Stimulated activated CD4-positive, alpha-beta T cell treated with anti-CD3 and anti-CD28 coated beads, Interleukin-2, amount 100 ng/mL, for 48 hours (primary cell): Measurements from ENCODE around the gene DAGLA.

Experiments
- DNase-seq, 2 donors: peaks; one replicate each; pipeline ENCODE4 v3.0.0-alpha.2; 2020

The DAGLA gene

DNA sequence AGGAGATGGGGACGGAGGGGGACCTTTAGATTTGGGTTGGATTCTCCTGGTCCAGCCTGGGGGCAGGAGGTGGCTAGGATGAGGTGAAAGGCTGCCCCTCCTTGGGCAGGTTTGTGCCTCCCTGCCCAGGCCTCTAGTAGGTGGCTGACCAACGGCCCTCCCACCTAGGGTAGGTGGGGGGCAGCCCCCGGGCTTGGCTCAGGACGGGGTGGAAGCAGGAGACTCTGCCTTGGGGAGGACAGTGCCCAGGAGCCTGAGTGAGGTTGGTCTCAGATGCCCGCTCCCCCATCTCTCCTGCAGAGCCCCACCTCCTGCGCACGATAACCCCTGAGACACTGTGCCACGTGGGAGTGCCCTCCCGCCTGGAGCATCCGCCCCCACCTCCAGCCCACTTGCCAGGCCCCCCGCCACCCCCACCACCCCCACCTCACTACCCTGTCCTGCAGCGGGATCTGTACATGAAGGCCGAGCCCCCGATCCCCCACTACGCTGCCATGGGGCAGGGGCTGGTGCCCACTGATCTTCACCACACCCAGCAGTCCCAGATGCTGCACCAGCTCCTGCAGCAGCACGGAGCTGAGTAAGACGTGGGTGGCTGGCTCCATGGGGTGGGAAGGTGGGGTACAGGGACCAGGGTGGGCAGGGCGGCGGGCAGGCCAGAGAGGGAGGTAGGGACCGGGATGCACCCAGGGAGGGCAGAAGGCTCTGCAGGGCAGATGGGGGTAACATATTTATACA is 89.9 kb downstream of the DAGLA start:
- no peak for DNase-seq

GRCh38 chr11:61771195-61771894 is 91.2 kb downstream of the DAGLA start:
- no peak for DNase-seq

DNA sequence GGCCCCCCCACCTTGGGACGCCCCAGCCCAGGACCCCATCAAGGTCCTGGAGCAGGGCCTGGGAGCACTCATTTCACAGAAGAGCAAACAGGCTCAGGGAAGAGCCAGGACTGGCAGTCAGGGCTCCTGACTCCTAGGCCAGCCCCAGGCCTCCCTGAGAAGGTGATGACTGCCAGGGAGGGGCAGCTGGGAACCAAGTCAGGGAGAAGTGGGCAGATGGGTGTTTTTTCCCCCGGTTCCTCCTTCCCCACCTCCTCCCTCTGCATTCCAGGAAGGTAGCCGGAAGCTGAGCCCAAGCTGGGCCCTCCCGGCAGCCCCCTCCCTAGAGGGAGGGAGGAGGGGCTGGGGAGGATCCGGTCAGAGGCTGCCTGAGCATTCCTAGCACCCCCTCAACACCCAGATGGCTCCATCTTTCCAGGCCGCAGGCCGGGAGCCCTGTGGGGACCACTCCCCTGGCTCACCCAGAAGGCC is 91.8 kb downstream of the DAGLA start:
- DNase-seq: no peak

- no peak for DNase-seq
Measured at GRCh38 chr11:61773356-61773755, 93.2 kb downstream of the DAGLA start.

GRCh38 chr11:61773809-61774208 is 93.6 kb downstream of the DAGLA start:
- DNase-seq: no peak

GRCh38 chr11:61774411-61774810 is 94.2 kb downstream of the DAGLA start:
- DNase-seq: no peak

DNA sequence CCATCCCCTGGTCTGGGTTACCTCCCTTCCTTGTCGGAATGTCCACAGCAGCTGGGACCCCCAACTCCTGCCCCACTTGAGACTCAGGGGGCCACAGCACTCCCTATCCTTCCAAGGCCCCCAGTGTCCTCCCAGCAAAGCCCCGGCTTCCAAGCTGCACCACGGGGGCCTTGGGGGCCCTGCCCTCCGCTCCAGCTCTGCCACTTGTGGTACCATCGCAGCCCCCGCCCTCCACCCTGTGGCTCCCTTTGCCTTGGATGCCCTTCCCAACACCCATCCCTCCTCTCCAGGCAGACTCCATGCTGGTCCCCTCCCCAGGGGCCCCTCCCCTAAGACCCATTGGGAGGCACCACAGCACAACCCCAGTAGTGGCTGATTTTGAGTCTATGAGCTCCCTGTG is 94.9 kb downstream of the DAGLA start:
- no peak for DNase-seq

DNA sequence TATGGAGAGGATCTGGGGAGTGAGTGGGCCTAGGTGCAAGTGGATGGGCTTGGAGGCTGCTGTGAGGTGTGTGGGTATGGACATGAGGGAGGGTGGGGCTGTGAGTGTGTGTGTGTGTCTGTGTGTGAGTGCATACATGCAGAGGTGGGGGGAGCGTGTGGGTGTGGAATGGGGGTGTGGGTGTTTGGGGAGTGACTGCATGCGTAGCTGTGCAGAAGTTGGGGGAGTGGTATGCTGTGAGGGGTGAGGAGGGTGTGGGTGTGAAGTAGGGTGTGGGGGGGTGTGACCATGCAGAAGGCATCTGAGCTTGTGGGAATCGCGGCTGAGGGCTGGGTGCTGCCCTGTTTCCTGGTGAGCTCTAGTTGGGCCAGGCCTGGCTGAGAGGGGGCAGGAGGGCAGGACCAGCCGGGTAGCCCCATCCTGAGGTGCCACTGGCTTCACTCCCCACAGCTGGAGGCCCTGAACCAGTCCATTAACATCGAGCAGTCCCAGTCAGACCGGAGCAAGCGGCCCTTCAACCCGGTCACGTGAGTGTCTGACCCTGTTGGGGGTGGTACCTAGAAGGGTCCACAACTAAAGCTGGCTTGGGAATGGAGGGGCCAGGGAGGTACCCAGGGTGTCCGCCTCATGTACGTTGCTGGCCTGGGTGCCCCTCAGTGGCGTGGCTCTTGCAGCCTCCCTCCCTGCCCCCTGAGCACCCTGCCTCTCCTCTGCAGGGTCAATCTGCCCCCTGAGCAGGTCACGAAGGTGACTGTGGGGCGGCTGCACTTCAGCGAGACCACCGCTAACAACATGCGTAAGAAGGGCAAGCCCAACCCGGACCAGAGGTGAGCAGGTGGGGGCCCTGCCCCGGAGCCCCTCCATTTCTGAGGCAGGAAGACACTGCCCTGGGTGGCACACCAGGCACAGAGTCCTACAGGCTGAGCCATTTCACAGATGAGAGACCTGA is 95.7 kb downstream of the DAGLA start:
- no peak for DNase-seq

DNA sequence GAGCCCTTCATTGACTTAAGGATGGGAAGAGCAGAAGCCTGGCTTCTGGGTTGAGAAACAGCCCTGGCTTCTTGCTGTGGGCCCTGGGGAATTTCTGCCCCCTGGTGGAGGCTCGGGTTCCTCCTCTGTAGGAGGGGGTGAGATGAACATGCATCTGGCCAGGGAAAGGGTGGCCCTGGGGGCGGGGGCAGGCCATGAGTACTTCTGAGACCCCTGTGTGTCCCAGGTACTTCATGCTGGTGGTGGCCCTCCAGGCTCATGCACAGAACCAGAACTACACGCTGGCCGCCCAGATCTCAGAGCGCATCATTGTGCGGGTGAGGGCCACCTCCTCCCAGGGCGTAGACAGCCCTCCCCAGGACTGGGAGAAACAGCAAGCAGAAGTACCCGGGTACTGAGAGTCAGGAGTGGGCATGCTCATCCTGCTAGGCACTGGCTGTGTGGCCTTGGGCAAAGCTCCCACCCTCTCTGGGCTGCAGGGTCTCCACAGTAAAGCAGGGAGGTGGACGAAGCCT is 96.4 kb downstream of the DAGLA start:
- peak; percentile 65 to 71 for DNase-seq

DNA sequence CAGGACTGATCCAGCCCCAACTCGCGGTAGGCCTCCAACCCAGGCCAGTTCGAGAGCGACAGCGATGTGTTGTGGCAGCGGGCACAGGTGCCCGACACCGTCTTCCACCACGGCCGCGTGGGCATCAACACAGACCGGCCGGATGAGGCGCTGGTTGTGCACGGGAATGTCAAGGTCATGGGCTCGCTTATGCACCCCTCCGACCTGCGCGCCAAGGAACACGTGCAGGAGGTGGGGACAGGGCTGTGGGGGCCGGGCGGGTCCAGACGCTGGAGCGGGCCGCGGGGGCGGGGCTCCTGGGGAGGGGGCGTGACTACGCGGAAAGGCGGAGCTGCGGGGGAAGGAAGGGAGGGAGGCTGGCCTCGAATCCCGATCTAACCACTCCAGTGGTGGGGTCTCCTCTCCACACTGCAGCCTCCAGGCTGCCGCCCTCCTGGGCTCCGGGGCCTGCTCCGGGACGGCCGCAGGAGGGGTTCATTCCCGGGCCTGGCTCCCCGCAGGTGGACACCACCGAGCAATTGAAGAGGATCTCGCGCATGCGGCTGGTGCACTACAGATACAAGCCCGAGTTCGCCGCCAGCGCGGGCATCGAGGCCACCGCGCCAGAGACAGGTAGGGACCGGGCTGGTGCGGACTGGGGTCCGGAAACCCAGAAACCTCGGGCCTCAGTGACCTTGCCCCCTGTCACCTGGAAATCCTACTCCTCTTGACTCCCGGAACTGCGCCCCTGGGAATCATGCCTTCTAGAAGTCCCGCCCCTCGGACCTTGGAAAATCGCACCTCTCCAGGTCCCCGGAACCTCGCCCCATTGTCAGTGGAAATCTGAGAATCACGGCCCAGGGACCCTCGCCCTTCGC is 97.3 kb downstream of the DAGLA start:
- peak; percentile 46 to 54 for DNase-seq

- DNase-seq: no peak
Measured at GRCh38 chr11:61778357-61778886, 98.2 kb downstream of the DAGLA start.

DNA sequence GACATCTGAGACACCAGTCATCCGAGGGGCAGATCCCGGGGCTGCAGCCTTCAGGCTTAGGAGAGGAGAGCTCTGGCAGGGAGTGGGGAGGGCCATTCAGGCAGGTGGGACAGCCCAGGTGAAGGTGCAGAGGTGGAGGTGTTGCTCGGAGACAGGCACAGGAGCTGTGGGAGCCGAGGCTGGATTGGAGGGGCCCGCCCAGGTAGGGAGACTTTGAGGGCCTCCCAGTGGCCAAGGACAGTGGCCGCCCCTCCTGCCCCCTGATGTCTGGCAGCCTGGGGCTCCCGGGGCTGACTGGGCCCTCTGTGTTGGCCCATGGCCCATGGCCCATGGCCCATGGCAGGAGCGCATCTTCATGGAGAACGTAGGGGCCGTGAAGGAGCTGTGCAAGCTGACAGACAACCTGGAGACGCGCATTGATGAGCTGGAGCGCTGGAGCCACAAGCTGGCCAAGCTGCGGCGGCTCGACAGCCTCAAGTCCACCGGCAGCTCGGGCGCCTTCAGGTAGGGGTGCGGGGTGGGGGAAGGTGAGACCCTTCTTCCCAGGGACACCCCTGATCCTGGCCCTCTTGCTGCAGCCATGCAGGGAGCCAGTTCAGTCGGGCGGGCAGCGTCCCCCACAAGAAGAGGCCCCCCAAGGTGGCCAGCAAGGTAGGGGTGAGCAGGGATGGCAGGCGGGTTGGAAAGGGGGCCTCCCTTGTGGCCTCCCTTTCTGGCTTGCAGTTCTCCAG is 98.9 kb downstream of the DAGLA start:
- no peak for DNase-seq

DNA sequence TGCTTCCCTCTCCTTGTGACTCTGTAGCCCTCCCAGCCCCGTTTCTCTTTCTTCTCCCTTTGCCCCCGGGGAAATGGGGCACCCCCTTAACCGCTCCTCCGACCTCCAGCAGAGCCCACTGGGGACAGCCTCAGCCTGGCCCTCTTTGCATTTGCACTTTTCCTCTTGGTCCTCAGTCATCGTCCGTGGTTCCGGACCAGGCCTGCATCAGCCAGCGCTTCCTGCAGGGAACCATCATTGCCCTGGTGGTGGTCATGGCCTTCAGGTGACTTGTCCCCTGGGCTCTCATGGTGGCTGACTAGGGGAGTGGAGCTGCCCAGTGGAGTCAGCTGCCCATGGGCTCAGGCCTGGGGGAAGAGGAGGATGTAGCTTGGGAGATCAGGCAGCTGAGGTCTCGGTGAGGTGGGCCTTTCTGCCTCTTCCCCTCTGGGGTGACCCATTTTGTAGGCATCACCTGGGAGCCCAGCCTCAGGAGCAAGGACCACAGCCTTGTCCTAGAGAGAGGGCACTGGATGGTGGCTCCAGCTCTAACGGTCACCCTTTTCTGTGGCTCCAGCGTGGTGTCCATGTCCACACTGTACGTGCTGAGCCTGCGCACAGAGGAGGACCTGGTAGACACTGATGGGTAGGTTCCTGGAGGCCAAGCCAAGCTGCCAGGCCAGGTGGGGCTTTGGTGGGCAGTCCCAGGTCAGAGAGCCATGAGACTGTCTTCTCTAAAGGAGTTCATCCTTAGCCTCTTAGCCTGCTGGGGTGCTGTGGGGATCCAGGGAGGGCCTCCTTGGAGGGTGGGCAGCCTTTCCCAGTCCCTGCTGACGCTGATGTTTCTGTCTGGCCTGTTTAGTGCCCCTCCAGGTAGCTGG is 99.7 kb downstream of the DAGLA start:
- no peak for DNase-seq

DNA sequence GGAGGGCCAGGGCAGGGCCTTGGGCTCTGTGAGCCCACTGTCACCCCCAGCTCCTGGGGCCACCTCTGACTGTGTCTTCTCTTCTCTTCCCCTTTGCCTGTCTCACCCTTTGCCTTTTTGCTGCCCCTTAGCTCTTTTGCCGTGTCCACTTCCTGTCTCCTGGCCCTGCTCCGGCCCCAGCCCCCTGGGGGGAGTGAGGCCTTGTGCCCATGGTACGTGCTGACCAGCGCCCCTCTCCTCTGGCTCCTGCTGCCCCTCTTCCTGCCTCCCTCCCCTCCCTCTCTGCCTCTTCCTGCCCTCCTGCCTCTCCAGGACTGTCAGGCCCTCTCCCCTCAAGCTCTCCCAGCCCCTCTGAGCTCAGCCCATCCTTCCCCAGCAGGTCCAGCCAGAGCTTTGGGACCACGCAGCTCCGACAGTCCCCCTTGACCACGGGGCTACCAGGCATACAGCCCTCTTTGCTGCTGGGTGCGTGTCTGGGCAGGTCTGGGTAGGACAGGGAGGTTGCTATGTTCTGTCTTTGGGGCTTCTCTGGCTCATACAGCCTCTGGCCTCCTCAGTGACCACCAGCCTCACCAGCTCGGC is 100.5 kb downstream of the DAGLA start:
- no peak for DNase-seq

GRCh38 chr11:61781585-61781984 is 101.4 kb downstream of the DAGLA start:
- no peak for DNase-seq

- DNase-seq: no peak
Measured at GRCh38 chr11:61782299-61782698, 102.1 kb downstream of the DAGLA start.

GRCh38 chr11:61782841-61783240 is 102.7 kb downstream of the DAGLA start:
- no peak for DNase-seq

GRCh38 chr11:61783717-61784505 is 103.7 kb downstream of the DAGLA start:
- DNase-seq: no peak

DNA sequence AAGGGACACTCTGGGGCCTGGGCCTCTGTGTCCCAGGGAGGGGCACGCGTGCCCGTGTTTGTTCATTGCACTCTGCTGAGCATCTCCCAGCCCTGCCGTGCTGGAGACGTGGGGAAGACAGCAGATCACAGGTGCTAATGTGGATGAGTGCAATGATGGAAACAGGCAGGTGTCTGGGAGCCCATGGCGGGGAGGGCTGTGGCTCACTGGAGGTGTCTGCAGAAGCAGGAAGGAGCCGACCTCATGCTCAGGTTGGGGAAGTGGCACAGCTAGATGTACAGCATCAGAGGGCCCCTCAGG is 104.3 kb downstream of the DAGLA start:
- no peak for DNase-seq
